HTR-8/SVneo (cell line): ENCODE data around the gene PPM1A.
"Not testable (repeated sequence)": the region's sequence is repeated elsewhere in the genome, so short reads cannot be mapped to it uniquely, and the experiment has no call there.

Source experiments
- DNase-seq: peaks from one replicate; pipeline ENCODE4 v3.0.0; 2011; ENCODE audit warnings: low spot score, mixed read lengths; ENCODE audit not compliant: insufficient read length
- FAIRE-seq: peaks from 2 replicates; lab custom pipeline; 2011; peaks lifted over from hg19 to GRCh38; lab: Jason Lieb, UNC

The PPM1A gene

DNA sequence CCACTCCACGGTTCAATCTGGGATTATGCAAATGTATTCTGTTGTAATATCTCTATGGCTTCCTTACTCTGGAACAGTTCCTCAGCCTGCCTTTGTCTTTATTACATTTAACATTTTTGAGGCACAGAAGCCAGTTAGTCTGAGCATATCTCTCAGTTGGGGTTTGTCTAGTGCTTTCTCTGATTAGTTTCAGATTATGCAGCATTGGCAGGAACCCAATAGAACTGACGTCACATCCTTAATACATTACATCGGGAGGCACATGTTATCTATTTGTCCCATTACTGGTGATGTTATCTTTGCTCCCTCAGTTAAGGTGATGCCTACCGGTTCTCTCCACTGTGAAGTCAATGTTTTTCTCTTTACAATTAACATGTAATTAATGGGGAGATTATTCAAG lies 62.4 kb downstream of the PPM1A start:
- peak; percentile 91 for FAIRE-seq
- no peak for DNase-seq

- FAIRE-seq (peak; percentile 82), DNase-seq (no peak)
Observed at GRCh38 chr14:60313093-60313492, 64.1 kb downstream of the PPM1A start.

- FAIRE-seq (peak; percentile 95), DNase-seq (no peak)
Observed at GRCh38 chr14:60315196-60315990, 66.4 kb downstream of the PPM1A start.

DNA sequence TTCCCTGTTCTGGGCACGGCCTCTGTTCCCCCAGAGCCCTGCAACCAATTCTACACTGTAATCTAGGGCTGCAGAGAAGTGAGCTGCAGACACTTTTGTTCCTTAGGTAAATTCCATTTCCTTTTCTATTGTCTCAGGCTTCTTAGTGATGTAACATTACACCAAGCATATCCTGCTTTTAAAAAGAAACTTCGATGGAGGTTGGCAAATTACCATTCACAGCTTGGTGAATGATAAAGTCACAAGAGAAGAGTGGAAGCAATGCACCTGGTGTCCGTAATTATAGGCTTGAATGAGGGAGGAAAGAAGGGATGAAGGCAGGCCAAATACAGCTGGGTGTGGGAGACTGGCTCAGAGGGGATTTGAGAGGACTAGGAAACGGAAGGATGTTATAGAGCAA lies 68.6 kb downstream of the PPM1A start:
- FAIRE-seq, result no peak
- no peak for DNase-seq

DNA sequence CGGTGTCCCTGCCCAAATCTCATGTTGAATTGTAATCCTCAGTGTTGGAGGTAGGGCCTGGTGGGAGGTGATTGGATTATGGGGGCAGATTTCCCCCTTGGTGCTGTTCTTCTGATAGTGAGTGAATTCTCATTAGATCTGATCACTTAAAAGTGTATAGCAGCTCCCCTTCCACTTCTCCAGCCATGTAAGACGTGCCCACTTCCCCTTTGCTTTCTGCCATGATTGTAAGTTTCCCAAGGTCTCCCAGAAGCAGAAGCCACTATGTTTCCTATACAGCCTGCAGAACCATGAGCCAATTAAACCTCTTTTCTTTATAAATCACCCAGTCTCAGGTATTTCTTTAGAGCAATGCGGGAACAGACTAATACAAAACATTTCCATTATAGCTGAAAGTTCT lies 71.8 kb downstream of the PPM1A start:
- not testable (repeated sequence) for DNase-seq, FAIRE-seq

DNA sequence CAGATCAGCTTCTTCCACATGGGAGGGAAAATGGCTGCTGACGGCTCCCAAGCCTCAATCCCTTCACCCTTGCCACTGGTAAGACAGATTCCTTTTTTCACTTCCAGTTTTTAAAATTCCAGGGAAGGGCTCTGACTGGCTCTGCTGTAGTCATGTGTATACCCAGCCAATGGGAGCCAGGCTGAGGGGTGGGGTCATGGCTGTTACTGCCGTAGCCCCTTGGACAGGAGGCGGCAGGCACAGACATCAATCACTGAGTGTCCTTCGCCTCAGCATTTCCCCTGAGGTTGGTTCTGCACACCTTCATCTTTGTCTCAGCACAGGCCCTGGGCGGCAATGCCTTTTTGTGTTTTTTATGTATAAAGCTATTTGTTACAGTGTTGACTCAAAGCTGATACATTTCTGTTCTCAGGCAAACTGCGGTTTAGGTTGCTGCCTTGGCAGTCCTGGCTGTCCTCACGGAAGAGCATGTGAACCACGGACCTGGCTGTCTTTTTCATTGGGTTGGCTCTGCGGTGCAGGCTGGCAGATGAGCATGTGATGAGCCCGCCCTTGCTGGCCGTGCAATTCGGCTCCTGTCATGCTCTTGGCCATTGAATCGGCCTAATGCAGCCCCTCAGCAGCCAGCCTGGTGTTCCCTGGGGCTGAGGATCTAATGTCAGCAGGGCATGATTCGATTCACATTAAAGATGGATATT lies 74.3 kb downstream of the PPM1A start:
- FAIRE-seq (peak; percentile 94), DNase-seq (no peak)

DNA sequence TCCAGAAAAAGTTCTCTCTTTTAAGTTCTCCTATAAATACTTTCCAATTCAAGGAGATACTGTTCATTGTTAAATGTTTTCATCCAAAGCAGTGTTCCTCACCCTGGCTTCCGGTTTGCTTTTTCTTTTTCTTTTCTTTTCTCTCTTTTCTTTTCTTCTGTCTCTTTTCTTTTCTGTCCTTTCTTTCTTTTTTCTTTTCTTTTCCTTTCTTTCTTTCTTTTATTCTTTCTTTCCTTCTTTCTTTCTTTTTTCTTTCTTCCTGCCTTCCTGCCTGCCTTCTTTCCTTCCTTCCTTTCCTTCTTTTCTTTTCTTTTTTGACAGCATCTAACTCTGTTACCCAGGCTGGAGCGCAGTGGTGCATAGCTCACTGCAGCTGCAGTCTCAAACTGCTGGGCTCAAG lies 75.8 kb downstream of the PPM1A start:
- FAIRE-seq (peak; percentile 26), DNase-seq (no peak)

DNA sequence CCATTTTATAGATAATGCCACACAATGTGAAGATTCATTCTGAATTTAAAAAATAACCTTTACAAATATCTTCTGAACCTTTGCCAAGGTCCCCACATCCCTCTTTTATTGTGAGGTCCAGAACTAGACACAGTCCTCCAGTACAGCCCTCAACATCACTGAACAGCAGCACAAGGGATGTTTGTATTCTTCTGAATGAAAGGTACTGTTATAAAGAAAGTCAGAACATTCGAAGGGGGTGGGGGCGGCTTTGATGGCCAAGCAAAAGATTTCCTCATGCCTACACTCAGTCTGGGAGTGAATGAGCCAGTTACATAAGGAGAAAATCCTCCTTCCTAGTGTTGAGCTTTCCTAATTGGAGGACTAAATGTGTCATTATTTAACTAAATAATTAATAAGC lies 77.3 kb downstream of the PPM1A start:
- FAIRE-seq (peak; percentile 64), DNase-seq (no peak)

- FAIRE-seq, result peak; percentile 95
- no peak for DNase-seq
Observed at GRCh38 chr14:60327447-60328331, 78.7 kb downstream of the PPM1A start.

- no peak for FAIRE-seq
Observed at GRCh38 chr14:60328583-60328982, 79.6 kb downstream of the PPM1A start.

DNA sequence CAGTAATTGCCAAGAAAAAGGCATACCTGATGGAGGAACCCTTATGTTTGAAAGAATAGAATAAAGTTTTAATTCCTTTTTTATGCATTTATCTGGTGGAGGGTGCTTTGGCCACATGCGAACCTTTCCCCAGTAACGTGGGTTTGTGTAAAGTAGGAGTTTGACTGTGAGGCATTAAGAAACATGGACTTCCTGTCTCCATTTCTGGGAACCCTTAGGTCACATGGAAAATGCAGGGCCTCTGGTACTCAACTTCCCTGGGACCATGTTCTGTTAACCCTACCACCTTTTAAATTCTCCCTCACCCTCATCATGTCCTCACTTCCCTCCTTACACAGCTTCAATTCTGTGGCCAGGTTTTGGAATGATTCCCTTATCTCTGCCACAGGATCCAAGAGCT lies 80.3 kb downstream of the PPM1A start:
- DNase-seq (no peak), FAIRE-seq (peak; percentile 93)

More at GRCh38 chr14:60328583-60328982, 79.6 kb downstream of the PPM1A start:
- DNase-seq, result no peak

- DNase-seq (peak; percentile 83), FAIRE-seq (peak; percentile 97)
Observed at GRCh38 chr14:60331201-60332045, 82.4 kb downstream of the PPM1A start.

GRCh38 chr14:60332046-60332399 lies 83.0 kb downstream of the PPM1A start:
- no peak for FAIRE-seq
- no peak for DNase-seq

DNA sequence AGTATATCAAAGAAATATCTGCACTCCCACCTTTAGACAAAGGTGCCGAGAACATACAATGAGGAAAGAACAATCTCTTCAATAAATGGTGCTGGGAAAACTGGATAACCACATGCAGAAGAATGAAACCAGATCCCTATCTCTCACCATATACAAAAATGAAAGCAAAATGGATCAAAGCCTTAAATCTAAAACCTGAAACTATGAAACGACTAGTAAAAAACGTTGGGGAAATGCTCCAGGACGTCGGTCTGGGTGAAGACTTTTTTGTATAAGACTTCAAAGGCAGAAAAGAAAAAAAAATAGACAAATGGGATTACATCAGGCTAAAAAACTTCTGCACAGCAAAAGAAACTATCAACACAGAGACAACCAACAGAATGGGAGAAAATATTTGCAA lies 83.8 kb downstream of the PPM1A start:
- no peak for FAIRE-seq
- no peak for DNase-seq

GRCh38 chr14:60339571-60339970 lies 90.5 kb downstream of the PPM1A start:
- FAIRE-seq, result peak; percentile 83

GRCh38 chr14:60343571-60344071 lies 94.6 kb downstream of the PPM1A start:
- FAIRE-seq (no peak), DNase-seq (no peak)

More at GRCh38 chr14:60339571-60339970, 90.5 kb downstream of the PPM1A start:
- DNase-seq, result no peak

GRCh38 chr14:60344751-60345150 lies 95.7 kb downstream of the PPM1A start:
- DNase-seq (no peak), FAIRE-seq (no peak)

- DNase-seq (no peak), FAIRE-seq (no peak)
Observed at GRCh38 chr14:60346706-60347105, 97.7 kb downstream of the PPM1A start.

GRCh38 chr14:60348211-60348610 lies 99.2 kb downstream of the PPM1A start:
- FAIRE-seq, result peak; percentile 31
- DNase-seq, result no peak
